ENCODE results near the gene SLC4A2.

Gene SLC4A2

DNA sequence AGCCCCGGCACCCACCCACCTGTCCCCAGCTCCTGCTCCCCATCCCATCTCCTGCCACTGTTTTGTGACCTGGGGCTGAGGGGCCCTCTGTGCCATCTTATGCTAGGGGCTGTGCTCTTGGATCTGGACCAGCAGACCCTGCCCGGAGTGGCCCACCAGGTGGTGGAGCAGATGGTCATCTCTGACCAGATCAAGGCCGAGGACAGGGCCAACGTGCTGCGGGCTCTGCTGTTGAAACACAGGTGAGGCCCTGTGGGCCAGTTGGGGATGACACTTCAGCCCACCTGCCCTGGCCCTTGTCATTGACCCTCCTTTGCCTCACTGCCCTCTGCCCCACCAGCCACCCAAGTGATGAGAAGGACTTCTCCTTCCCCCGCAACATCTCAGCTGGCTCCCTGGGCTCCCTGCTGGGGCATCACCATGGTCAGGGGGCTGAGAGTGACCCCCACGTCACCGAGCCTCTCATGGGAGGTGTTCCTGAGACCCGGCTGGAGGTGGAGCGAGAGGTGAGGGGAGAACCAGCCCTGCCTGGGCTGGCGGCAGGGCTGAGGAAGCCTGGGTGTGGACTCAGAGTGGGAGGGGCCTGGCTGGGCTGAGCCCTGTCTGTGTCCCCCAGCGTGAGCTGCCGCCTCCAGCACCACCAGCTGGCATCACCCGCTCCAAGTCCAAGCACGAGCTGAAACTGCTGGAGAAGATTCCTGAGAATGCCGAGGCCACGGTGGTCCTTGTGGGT lies 10.6 kb downstream of the SLC4A2 start:
- H3K27me3 ChIP-seq (ENCODE audit: low read depth, low read length), result no peaks in the 10 kb centered on the region
- H3K9me3 ChIP-seq (ENCODE audit: control insufficient read depth in 1 of 2, low read length in 2 of 2), result no peaks in the 10 kb centered on the region
- no peaks in the 10 kb centered on the region for H3K4me1 ChIP-seq (ENCODE audit: control insufficient read depth in 1 of 2, insufficient read depth in 2 of 2, low read length in 2 of 2)
- H3K36me3 ChIP-seq (ENCODE audit: control insufficient read depth in 1 of 2, insufficient read depth in 2 of 2, low read length in 2 of 2), result peaks cover 49 to 89% of the 10 kb centered on the region in 2 donors
- H3K27ac ChIP-seq (ENCODE audit: low read length), result no peak overlapping the region
- no peak overlapping the region for H3K4me3 ChIP-seq (ENCODE audit: low read depth in 1 of 2, low read length in 2 of 2)

DNA sequence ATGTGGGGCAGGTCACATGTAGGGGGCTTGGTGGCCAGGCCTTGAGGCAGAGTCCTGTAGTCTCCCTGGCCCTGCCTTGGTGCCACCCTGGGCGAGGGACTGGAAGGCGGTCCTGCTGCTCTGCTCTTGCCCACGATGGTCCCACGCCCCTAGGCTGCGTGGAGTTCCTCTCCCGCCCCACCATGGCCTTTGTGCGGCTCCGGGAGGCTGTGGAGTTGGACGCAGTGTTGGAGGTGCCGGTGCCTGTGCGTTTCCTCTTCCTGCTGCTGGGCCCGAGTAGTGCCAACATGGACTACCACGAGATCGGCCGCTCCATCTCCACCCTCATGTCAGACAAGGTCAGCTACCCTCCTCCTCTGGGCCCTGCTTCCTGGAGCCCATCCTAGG lies 11.2 kb downstream of the SLC4A2 start:
- Histone ChIP-seq H3K4me1 (ENCODE audit: control insufficient read depth in 1 of 2, insufficient read depth in 2 of 2, low read length in 2 of 2) (no peaks in the 10 kb centered on the region), H3K36me3 (ENCODE audit: control insufficient read depth in 1 of 2, insufficient read depth in 2 of 2, low read length in 2 of 2) (peaks cover 46 to 89% of the 10 kb centered on the region in 2 donors), H3K4me3 (ENCODE audit: low read depth in 1 of 2, low read length in 2 of 2) (no peak overlapping the region)

DNA sequence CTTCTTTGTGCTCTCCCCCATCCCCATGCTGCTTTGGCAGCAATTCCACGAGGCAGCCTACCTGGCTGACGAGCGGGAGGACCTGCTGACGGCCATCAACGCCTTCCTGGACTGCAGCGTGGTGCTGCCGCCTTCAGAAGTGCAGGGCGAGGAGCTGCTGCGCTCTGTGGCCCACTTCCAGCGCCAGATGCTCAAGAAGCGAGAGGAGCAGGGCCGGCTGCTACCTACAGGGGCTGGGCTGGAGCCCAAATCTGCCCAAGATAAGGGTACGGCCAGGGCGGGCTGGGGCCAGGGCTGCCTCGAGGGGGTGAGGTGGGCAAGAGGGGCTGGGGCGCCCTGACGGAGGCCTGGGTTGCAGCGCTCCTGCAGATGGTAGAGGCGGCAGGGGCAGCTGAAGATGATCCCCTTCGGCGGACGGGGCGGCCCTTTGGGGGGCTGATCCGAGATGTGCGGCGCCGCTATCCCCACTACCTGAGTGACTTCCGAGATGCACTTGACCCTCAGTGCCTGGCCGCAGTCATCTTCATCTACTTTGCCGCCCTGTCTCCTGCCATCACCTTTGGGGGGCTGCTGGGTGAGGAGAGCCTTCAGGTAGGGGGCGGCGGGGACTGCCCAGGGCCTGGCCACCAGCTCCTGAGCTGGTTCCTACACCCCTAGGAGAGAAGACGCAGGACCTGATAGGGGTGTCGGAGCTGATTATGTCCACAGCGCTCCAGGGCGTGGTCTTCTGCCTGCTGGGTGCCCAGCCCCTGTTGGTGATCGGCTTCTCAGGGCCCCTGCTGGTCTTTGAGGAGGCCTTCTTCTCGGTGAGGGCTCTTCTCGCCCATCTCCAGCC lies 11.9 kb downstream of the SLC4A2 start:
- no peaks in the 10 kb centered on the region for H3K27me3 ChIP-seq (ENCODE audit: low read depth, low read length)
- no peaks in the 10 kb centered on the region for H3K4me1 ChIP-seq (ENCODE audit: control insufficient read depth in 1 of 2, insufficient read depth in 2 of 2, low read length in 2 of 2)
- peaks cover 49 to 89% of the 10 kb centered on the region in 2 donors for H3K36me3 ChIP-seq (ENCODE audit: control insufficient read depth in 1 of 2, insufficient read depth in 2 of 2, low read length in 2 of 2)
- H3K4me3 ChIP-seq (ENCODE audit: low read depth in 1 of 2, low read length in 2 of 2), result no peak overlapping the region
- no peak overlapping the region for H3K27ac ChIP-seq (ENCODE audit: low read length)
- no peaks in the 10 kb centered on the region for H3K9me3 ChIP-seq (ENCODE audit: control insufficient read depth in 1 of 2, low read length in 2 of 2)

More for the DNA sequence above, 11.2 kb downstream of the SLC4A2 start:
- no peak overlapping the region for H3K27ac ChIP-seq (ENCODE audit: low read length)
- no peaks in the 10 kb centered on the region for H3K27me3 ChIP-seq (ENCODE audit: low read depth, low read length)
- H3K9me3 ChIP-seq (ENCODE audit: control insufficient read depth in 1 of 2, low read length in 2 of 2), result no peaks in the 10 kb centered on the region

DNA sequence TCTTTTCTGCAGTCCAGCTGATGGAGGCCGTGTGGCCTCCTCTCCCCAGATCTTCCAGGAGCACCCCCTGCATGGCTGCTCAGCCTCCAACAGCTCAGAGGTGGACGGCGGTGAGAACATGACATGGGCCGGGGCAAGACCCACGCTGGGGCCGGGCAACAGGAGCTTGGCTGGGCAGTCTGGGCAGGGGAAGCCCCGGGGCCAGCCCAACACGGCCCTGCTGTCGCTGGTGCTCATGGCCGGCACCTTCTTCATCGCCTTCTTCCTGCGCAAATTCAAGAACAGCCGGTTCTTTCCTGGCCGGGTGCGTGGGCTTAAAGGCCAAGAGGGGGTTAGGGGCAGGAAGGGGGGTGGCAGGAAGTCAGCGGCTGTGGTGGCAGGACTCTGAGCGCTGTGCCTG lies 14.6 kb downstream of the SLC4A2 start:
- Histone ChIP-seq H3K27me3 (ENCODE audit: low read depth, low read length) (no peaks in the 10 kb centered on the region), H3K9me3 (ENCODE audit: control insufficient read depth in 1 of 2, low read length in 2 of 2) (no peaks in the 10 kb centered on the region), H3K27ac (ENCODE audit: low read length) (no peak overlapping the region), H3K4me3 (ENCODE audit: low read depth in 1 of 2, low read length in 2 of 2) (no peak overlapping the region), H3K36me3 (ENCODE audit: control insufficient read depth in 1 of 2, insufficient read depth in 2 of 2, low read length in 2 of 2) (peaks cover 39 to 71% of the 10 kb centered on the region in 2 donors), H3K4me1 (ENCODE audit: control insufficient read depth in 1 of 2, insufficient read depth in 2 of 2, low read length in 2 of 2) (peaks cover 0 to 11% of the 10 kb centered on the region in 2 donors)

DNA sequence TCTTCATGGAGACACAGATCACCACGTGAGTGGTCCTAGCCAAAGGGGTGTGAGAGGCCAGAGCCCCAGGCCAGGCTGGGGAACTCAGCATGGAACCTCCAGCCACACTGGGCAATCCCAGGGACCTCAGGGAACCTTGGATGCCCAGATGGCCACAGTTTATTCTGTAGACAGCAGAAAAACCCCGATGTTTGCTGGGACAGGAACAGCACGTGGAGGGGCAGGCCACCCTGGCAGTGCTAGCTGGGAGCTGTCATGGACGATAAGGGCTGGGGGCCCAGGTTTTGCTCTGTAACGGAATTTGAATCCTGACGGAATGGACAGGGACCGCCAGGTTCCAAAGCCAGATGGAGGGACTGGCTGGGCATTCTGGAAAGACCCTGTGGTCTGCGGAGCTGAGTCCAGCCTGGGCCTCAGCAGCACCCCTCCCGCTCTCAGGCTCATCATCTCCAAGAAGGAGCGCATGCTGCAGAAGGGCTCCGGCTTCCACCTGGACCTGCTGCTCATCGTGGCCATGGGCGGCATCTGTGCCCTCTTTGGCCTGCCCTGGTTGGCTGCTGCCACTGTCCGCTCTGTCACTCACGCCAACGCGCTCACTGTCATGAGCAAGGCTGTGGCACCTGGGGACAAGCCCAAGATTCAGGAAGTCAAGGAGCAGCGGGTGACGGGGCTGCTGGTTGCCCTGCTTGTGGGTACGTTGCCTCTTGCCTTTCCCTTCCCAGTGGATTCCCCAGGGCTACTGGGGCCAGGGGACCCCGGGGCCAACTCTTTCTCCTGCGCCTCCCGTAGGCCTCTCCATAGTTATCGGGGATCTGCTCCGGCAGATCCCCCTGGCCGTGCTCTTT lies 15.7 kb downstream of the SLC4A2 start:
- no peak overlapping the region for H3K4me3 ChIP-seq (ENCODE audit: low read depth in 1 of 2, low read length in 2 of 2)
- no peaks in the 10 kb centered on the region for H3K27me3 ChIP-seq (ENCODE audit: low read depth, low read length)
- peaks cover 0 to 21% of the 10 kb centered on the region in 2 donors for H3K4me1 ChIP-seq (ENCODE audit: control insufficient read depth in 1 of 2, insufficient read depth in 2 of 2, low read length in 2 of 2)
- H3K36me3 ChIP-seq (ENCODE audit: control insufficient read depth in 1 of 2, insufficient read depth in 2 of 2, low read length in 2 of 2), result peaks cover 30 to 61% of the 10 kb centered on the region in 2 donors
- H3K9me3 ChIP-seq (ENCODE audit: control insufficient read depth in 1 of 2, low read length in 2 of 2), result no peaks in the 10 kb centered on the region
- no peak overlapping the region for H3K27ac ChIP-seq (ENCODE audit: low read length)

DNA sequence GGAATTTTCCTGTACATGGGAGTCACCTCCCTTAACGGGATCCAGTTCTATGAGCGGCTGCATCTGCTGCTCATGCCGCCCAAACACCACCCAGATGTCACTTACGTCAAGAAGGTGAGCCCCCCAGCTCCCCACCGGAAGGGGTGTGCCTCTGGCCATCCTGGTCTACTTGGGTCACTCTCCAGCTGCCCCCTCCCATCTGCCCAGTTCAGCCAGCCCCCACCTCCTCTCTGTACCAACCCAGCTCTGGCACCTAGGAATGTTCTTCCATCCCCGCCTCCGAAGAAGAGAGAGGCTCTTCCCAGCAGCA lies 16.2 kb downstream of the SLC4A2 start:
- Histone ChIP-seq H3K27ac (ENCODE audit: low read length) (no peak overlapping the region), H3K4me1 (ENCODE audit: control insufficient read depth in 1 of 2, insufficient read depth in 2 of 2, low read length in 2 of 2) (peaks cover 0 to 21% of the 10 kb centered on the region in 2 donors), H3K9me3 (ENCODE audit: control insufficient read depth in 1 of 2, low read length in 2 of 2) (no peaks in the 10 kb centered on the region), H3K27me3 (ENCODE audit: low read depth, low read length) (no peaks in the 10 kb centered on the region), H3K4me3 (ENCODE audit: low read depth in 1 of 2, low read length in 2 of 2) (no peak overlapping the region), H3K36me3 (ENCODE audit: control insufficient read depth in 1 of 2, insufficient read depth in 2 of 2, low read length in 2 of 2) (peaks cover 24 to 55% of the 10 kb centered on the region in 2 donors)

DNA sequence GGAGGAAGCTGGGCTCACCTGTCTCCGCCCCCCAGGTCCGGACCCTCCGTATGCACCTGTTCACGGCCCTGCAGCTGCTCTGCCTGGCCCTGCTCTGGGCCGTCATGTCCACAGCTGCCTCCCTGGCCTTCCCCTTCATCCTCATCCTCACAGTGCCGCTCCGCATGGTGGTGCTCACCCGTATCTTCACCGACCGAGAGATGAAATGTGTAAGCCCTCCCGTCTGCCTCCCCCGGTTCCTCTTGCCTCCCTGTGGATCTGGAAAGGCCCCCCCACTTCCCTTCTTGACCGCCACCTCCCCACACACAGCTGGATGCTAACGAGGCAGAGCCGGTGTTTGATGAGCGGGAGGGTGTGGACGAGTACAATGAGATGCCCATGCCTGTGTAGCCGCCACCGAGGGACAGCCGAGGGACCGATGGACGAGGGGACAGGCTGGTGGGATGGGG lies 16.6 kb downstream of the SLC4A2 start:
- H3K36me3 ChIP-seq (ENCODE audit: control insufficient read depth in 1 of 2, insufficient read depth in 2 of 2, low read length in 2 of 2), result peaks cover 20 to 51% of the 10 kb centered on the region in 2 donors
- H3K27me3 ChIP-seq (ENCODE audit: low read depth, low read length), result no peaks in the 10 kb centered on the region
- no peaks in the 10 kb centered on the region for H3K9me3 ChIP-seq (ENCODE audit: control insufficient read depth in 1 of 2, low read length in 2 of 2)
- H3K27ac ChIP-seq (ENCODE audit: low read length), result no peak overlapping the region
- no peak overlapping the region for H3K4me3 ChIP-seq (ENCODE audit: low read depth in 1 of 2, low read length in 2 of 2)
- peaks cover 0 to 23% of the 10 kb centered on the region in 2 donors for H3K4me1 ChIP-seq (ENCODE audit: control insufficient read depth in 1 of 2, insufficient read depth in 2 of 2, low read length in 2 of 2)

DNA sequence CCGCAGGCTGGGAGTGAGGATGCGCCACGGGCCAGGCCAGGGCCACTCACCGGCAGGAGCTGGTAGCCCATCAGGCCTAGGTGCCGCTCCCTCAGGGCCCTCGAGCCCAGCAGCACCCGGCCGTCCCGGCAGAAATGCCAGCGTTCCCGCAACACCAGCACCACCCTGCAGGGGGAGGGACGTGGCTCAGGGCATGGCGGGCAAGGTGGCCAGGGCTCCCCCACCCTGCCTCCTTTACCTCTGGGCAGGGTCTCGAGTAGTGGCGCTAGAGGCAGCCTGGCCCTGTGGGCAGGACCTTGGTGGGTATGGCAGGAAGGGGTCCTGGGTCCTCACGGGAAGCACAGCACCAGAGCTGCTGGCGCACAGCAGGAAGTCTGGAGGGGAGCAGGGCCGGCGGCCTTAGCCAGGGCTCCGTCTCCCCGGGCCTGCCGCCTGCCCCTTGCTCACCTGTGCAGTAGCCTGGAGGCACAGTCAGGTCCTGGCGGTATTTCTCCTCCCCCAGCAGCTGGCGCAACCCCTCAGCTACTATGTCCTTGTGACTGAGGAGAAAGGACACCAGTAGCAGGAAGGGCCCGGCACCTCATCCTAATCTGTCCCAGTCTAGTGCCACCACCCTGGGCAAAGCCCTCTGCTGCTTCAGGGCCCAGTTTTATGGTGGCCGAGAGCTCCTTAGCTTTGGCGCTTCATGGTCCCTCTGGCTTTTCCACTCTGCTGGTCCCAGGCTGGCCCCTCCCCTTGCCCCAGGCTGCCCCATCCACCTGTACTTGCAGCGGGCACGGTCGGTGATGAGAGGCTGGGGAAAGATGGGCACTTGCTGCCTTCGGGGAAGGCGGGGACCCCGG lies 17.7 kb downstream of the SLC4A2 start:
- H3K27me3 ChIP-seq (ENCODE audit: low read depth, low read length), result no peaks in the 10 kb centered on the region
- H3K4me1 ChIP-seq (ENCODE audit: control insufficient read depth in 1 of 2, insufficient read depth in 2 of 2, low read length in 2 of 2), result peaks cover 4 to 34% of the 10 kb centered on the region in 2 donors
- H3K36me3 ChIP-seq (ENCODE audit: control insufficient read depth in 1 of 2, insufficient read depth in 2 of 2, low read length in 2 of 2), result peaks cover 19 to 40% of the 10 kb centered on the region in 2 donors
- no peaks in the 10 kb centered on the region for H3K9me3 ChIP-seq (ENCODE audit: control insufficient read depth in 1 of 2, low read length in 2 of 2)
- H3K4me3 ChIP-seq (ENCODE audit: low read depth in 1 of 2, low read length in 2 of 2), result no peak overlapping the region
- no peak overlapping the region for H3K27ac ChIP-seq (ENCODE audit: low read length)

DNA sequence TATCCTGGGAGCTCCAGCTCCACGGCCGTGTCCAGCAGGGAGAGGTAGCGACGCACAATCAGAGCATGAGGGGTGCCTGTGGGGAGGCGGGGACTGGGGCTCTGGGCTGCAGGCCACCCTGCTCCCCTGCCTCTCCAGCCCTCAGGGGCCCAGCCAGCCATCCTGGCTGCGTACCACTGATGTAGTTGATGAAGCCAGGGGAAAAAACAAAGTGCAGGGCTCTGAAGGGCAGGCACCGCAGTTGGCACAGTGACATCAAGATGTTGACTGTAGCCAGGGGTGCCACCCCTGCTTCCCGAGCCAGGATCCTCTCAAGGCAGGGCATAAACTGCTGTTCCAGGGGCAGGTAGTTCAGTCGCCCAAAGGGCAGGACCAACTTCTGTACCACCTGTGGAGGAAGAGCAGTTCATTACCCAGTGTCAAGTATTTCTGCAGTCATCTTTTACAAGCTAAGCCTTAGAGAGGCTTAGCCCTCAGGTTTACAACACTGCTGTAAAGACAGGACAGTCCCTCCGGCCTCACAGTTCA lies 18.4 kb downstream of the SLC4A2 start:
- Histone ChIP-seq H3K27me3 (ENCODE audit: low read depth, low read length) (no peaks in the 10 kb centered on the region), H3K36me3 (ENCODE audit: control insufficient read depth in 1 of 2, insufficient read depth in 2 of 2, low read length in 2 of 2) (peaks cover 19 to 36% of the 10 kb centered on the region in 2 donors), H3K9me3 (ENCODE audit: control insufficient read depth in 1 of 2, low read length in 2 of 2) (no peaks in the 10 kb centered on the region), H3K4me1 (ENCODE audit: control insufficient read depth in 1 of 2, insufficient read depth in 2 of 2, low read length in 2 of 2) (peaks cover 7 to 41% of the 10 kb centered on the region in 2 donors), H3K4me3 (ENCODE audit: low read depth in 1 of 2, low read length in 2 of 2) (no peak overlapping the region), H3K27ac (ENCODE audit: low read length) (no peak overlapping the region)

DNA sequence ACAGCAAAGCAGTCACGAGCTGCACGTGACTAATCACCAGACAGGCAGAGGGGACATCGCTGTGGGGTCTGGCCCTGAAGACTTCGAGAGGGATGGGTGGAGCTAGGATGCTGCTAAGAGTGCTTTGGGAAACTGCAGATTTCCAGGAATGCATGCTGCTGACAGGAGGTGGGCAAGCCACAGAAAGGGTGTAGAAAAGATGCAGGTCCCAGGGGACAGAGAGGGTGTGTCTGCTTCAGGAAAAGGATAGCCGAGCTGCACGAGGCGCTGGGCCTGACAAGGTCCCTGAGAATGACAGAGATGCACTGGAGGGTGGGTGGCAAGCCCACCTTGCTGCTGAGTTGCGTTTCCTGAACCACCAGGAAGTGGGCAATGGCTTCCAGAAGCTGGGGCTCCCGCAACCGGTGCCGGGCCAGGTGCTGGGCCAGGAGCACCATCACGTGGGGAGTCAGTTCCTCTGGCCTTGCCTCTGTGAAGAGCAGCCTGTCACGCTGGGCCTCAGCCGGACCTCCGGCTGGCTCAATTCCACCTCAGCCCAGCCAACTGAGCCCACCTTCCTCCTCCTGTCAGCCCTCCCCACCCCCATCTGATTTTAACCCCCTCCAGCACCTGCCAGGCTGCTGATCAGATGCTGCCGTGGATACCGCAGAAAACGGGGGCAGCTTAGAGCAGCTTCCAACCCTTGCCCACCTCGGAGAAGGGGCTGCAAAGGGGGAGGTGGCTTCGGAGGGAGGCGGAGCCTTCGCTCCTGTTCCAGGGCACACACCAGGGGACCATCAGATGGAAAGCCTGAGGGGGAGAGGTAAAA lies 19.0 kb downstream of the SLC4A2 start:
- H3K36me3 ChIP-seq (ENCODE audit: control insufficient read depth in 1 of 2, insufficient read depth in 2 of 2, low read length in 2 of 2), result peaks cover 19 to 36% of the 10 kb centered on the region in 2 donors
- H3K4me3 ChIP-seq (ENCODE audit: low read depth in 1 of 2, low read length in 2 of 2), result no peak overlapping the region
- no peaks in the 10 kb centered on the region for H3K9me3 ChIP-seq (ENCODE audit: control insufficient read depth in 1 of 2, low read length in 2 of 2)
- no peaks in the 10 kb centered on the region for H3K27me3 ChIP-seq (ENCODE audit: low read depth, low read length)
- H3K4me1 ChIP-seq (ENCODE audit: control insufficient read depth in 1 of 2, insufficient read depth in 2 of 2, low read length in 2 of 2), result peaks cover 7 to 41% of the 10 kb centered on the region in 2 donors
- H3K27ac ChIP-seq (ENCODE audit: low read length), result no peak overlapping the region

Measured in muscle layer of duodenum (tissue), 2 donors.